ENCODE measurements around the gene MYO15B. TPM values are rescaled to one million over a fixed set of nuclear protein-coding genes. Genes with fewer than 3 reads are reported as not detected.

MYO15B gene
- total RNA-seq, 2 experiments from 2014 or later = 8.9 to 19.2 TPM

DNA sequence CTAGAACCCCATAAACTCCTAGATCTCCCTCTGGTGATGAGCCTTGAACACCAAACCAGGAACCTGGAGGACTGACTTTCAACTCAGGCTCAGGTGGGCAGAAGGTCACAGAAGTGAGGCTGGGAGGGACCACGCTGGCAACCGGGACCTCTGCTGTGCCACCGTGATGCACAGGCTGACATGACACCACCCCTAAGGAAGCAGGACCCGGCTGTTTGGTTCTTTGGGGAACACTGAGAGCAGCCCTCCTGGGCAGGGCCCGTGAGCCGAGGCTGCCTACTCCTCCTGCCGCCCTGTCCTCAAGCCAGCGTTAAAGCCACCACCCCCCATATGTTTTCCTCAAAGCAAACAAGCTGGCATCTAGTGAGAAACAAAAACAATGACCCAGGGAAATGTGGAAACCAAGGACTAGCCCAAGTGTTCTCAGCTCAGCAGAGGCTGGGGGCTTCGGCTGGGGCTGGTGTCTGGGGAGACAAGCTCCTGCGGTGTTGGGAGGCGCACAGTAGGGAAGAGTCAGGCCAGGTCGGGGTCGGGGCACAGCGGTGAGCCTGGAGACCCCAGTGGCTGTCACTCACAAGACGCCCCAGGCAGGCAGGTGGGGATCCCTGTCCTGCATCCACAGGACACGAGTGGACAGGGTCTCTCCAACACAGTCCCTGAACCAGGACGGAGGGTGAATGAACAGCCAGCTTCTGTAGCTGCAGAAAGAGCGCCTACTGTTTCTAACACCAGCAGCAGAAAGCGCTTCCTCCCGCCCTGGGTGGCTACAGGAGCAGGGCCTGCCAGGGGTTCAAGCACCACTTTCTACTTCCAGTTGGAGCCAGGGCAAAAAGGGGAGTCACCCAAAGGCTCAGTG, 47.4 kb downstream of the MYO15B start:
- no peaks in the 10 kb centered on the region for H3K9me2 ChIP-seq (ENCODE audit: insufficient read depth, low read length)
- peaks cover 11% of the 10 kb centered on the region; the same call in 1 of the 2 replicates for H3K36me3 ChIP-seq (ENCODE audit: insufficient read depth, low read length)
- intact Hi-C loops (cut with micrococcal nuclease; ENCODE audit: unreplicated experiment) = loop anchor here (5.0 kb wide), 1 partner anchor 32 kb away; the partner anchor contains the start of genes RECQL5 and SAP30BP
- no peak overlapping the region for H3K27ac ChIP-seq (ENCODE audit: low read depth, low read length, poor library complexity, severe bottlenecking)
- BruUV-seq (replicated peaks) = no TSS peak
- H3K9me3 ChIP-seq (ENCODE audit: low read length) = no peaks in the 10 kb centered on the region
- H2AFZ ChIP-seq (ENCODE audit: low read length) = no peak overlapping the region
- TF ChIP-seq EZH2phosphoT487 (IDR thresholded peaks at IDR 0.05; ENCODE audit: borderline replicate concordance, low read depth, low read length) = no peak
- TF ChIP-seq, protein P1, sequence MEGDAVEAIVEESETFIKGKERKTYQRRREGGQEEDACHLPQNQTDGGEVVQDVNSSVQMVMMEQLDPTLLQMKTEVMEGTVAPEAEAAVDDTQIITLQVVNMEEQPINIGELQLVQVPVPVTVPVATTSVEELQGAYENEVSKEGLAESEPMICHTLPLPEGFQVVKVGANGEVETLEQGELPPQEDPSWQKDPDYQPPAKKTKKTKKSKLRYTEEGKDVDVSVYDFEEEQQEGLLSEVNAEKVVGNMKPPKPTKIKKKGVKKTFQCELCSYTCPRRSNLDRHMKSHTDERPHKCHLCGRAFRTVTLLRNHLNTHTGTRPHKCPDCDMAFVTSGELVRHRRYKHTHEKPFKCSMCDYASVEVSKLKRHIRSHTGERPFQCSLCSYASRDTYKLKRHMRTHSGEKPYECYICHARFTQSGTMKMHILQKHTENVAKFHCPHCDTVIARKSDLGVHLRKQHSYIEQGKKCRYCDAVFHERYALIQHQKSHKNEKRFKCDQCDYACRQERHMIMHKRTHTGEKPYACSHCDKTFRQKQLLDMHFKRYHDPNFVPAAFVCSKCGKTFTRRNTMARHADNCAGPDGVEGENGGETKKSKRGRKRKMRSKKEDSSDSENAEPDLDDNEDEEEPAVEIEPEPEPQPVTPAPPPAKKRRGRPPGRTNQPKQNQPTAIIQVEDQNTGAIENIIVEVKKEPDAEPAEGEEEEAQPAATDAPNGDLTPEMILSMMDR (conservative IDR thresholded peaks at IDR 0.05; ENCODE audit: low read length) = no peak
- H3K4me2 ChIP-seq (ENCODE audit: low read length) = no peak overlapping the region
- ChIA-PET POLR2A (interaction anchor here (0.8 kb wide), 1 partner anchor 36 kb away, joined by 4 read pairs; no protein-coding TSS in a partner anchor), CTCF (ENCODE audit: unreplicated experiment) (interaction anchor here (0.5 to 0.6 kb wide), 2 partner anchors 12 to 55 kb away, joined by 3 read pairs; no protein-coding TSS in a partner anchor)
- no peaks in the 10 kb centered on the region for H4K20me1 ChIP-seq (ENCODE audit: insufficient read depth, low read length)
- DNase-seq (ENCODE audit: low spot score) = no peak
- H3K4me3 ChIP-seq (ENCODE audit: low read depth, low read length, poor library complexity, severe bottlenecking) = no peak overlapping the region
- H3K79me2 ChIP-seq (ENCODE audit: insufficient read depth, low read depth, low read length) = no peaks in the 10 kb centered on the region
- H3K4me1 ChIP-seq (ENCODE audit: insufficient read depth, low read length, poor library complexity, severe bottlenecking) = peaks cover 22% of the 10 kb centered on the region

DNA sequence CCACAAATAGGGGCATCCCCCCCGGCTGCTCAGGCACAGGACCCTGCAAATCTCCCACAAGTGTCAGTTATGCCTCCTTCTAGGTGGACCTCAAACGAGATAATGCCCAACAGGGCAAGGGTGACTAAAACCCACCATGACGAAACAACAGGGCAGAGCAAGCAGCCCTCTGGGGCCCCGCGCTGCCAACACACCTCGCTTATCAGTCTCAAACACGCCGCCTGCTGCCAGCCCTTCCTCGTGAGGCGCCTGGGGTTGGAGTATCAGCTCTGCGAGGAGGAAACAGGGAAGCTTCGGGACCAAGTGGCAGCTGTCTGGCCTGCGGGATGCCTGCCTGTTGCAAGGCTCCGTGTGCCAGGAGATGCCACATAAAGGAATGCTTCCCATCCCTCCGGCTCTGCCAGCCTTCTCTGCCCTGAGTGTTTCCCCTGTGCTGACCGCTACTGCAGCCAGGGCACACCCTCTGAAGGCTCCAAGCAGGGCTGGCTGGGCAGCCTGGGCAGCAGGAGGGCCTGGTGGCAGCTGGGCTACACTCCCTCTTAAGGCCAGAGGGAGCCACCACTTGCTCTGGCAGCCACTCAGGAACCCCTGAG, 48.1 kb downstream of the MYO15B start:
- Histone ChIP-seq H4K20me1 (ENCODE audit: insufficient read depth, low read length) (no peaks in the 10 kb centered on the region), H3K9me3 (ENCODE audit: low read length) (no peaks in the 10 kb centered on the region), H3K4me1 (ENCODE audit: insufficient read depth, low read length, poor library complexity, severe bottlenecking) (peaks cover 22% of the 10 kb centered on the region), H3K4me3 (ENCODE audit: low read depth, low read length, poor library complexity, severe bottlenecking) (no peak overlapping the region), H3K79me2 (ENCODE audit: insufficient read depth, low read depth, low read length) (no peaks in the 10 kb centered on the region), H2AFZ (ENCODE audit: low read length) (no peak overlapping the region), H3K9me2 (ENCODE audit: insufficient read depth, low read length) (no peaks in the 10 kb centered on the region), H3K36me3 (ENCODE audit: insufficient read depth, low read length) (peaks cover 5% of the 10 kb centered on the region; the same call in 1 of the 2 replicates), H3K27ac (ENCODE audit: low read depth, low read length, poor library complexity, severe bottlenecking) (no peak overlapping the region), H3K4me2 (ENCODE audit: low read length) (no peak overlapping the region)
- BruUV-seq (replicated peaks) = no TSS peak
- ChIA-PET CTCF (ENCODE audit: unreplicated experiment) (interaction anchor here (0.5 to 0.6 kb wide), 2 partner anchors 13 to 54 kb away, joined by 3 read pairs; no protein-coding TSS in a partner anchor), POLR2A (interaction anchor here (0.8 kb wide), 1 partner anchor 37 kb away, joined by 4 read pairs; no protein-coding TSS in a partner anchor)
- intact Hi-C loops (cut with micrococcal nuclease; ENCODE audit: unreplicated experiment) = no loop called here
- no peak for TF ChIP-seq EZH2phosphoT487 (IDR thresholded peaks at IDR 0.05; ENCODE audit: borderline replicate concordance, low read depth, low read length)
- TF ChIP-seq, protein P1 (conservative IDR thresholded peaks at IDR 0.05; ENCODE audit: low read length) = no peak
- DNase-seq (ENCODE audit: low spot score) = no peak

Measured in OCI-LY7 (cell line).